ENCODE results near the gene EXOC7. TPM values are rescaled to one million over a fixed set of nuclear protein-coding genes. Genes with fewer than 3 reads are reported as not detected.

The EXOC7 gene
- total RNA-seq, 3 donors from 2014 or later, result 91.0 to 145 (median 142) TPM

DNA sequence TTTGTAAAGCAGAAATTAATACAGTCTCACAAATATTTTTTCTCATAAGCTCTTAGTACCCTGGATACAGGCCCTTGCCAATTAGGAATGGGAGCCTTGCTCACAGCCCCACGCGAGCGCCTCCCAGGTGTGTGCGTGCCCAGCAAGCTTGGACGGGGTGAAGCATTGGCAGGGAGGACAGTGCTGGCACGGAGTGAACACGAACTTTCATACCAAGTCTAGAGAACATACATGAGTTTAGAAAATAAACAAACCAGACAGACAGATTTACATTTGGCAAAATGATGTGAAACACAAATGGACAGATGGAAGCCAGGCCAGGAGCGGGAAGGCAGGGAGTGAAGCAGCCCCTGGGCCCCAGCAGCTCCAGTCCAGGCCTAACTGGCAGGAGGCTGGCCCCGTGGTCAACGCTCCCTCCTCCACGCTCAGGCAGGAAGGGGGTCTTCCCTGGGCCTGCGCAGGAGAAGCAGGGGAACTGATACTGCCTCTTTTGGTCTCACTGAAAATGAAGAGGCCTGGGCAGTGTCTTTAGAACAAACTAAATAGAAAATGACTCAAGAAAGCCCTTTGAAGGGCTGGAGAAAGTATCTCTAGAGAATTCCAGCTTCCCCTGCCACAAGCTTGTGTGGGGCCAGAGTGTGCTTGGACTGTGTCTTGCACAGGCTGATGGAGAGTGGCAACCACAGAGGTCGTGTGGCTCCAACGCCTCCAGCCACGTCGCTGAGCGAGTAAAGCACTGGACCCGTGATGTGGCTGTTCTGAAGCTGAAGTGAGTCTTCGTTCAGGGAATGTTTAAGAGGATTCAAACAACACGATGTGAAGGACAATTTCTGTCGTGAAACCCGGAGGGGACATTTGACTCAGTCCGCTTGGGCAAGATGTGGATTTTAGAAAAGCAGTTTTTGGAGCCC is 47.4 kb upstream of the EXOC7 start:
- intact Hi-C loops (cut with DNase I, micrococcal nuclease), result no loop called here

GRCh38 chr17:76149214-76149613 is 45.6 kb upstream of the EXOC7 start:
- Histone ChIP-seq H3K36me3 (ENCODE audit: low read depth) (no peaks in the 10 kb centered on the region), H3K4me1 (ENCODE audit: low read depth) (no peaks in the 10 kb centered on the region), H3K9me3 (no peaks in the 10 kb centered on the region), H3K4me3 (no peak overlapping the region)
- no peak for TF ChIP-seq CTCF (IDR thresholded peaks at IDR 0.05)
- intact Hi-C loops (cut with DNase I, micrococcal nuclease), result no loop called here
- ATAC-seq, result no peak
- DNase-seq, result no peak

More for the DNA sequence above, 47.4 kb upstream of the EXOC7 start:
- no peaks in the 10 kb centered on the region for H3K36me3 ChIP-seq (ENCODE audit: low read depth)
- no peak for TF ChIP-seq CTCF (IDR thresholded peaks at IDR 0.05)
- H3K4me3 ChIP-seq, result no peak overlapping the region
- ATAC-seq (no peak), DNase-seq (no peak)
- H3K4me1 ChIP-seq (ENCODE audit: low read depth), result peaks cover 2% of the 10 kb centered on the region
- H3K9me3 ChIP-seq, result no peaks in the 10 kb centered on the region

GRCh38 chr17:76148015-76148326 is 44.4 kb upstream of the EXOC7 start:
- TF ChIP-seq CTCF (IDR thresholded peaks at IDR 0.05), result no peak

GRCh38 chr17:76147211-76148014 is 43.8 kb upstream of the EXOC7 start:
- DNase-seq (no peak), ATAC-seq (no peak)
- intact Hi-C loops (cut with DNase I, micrococcal nuclease), result no loop called here
- Histone ChIP-seq H3K9me3 (no peaks in the 10 kb centered on the region), H3K36me3 (ENCODE audit: low read depth) (no peaks in the 10 kb centered on the region), H3K4me1 (ENCODE audit: low read depth) (no peaks in the 10 kb centered on the region), H3K4me3 (no peak overlapping the region)
- TF ChIP-seq CTCF (IDR thresholded peaks at IDR 0.05), result no peak

More at GRCh38 chr17:76148015-76148326, 44.4 kb upstream of the EXOC7 start:
- Histone ChIP-seq H3K4me1 (ENCODE audit: low read depth) (no peaks in the 10 kb centered on the region), H3K4me3 (no peak overlapping the region), H3K9me3 (no peaks in the 10 kb centered on the region), H3K36me3 (ENCODE audit: low read depth) (no peaks in the 10 kb centered on the region)
- DNase-seq (no peak), ATAC-seq (no peak)
- intact Hi-C loops (cut with DNase I, micrococcal nuclease), result no loop called here

DNA sequence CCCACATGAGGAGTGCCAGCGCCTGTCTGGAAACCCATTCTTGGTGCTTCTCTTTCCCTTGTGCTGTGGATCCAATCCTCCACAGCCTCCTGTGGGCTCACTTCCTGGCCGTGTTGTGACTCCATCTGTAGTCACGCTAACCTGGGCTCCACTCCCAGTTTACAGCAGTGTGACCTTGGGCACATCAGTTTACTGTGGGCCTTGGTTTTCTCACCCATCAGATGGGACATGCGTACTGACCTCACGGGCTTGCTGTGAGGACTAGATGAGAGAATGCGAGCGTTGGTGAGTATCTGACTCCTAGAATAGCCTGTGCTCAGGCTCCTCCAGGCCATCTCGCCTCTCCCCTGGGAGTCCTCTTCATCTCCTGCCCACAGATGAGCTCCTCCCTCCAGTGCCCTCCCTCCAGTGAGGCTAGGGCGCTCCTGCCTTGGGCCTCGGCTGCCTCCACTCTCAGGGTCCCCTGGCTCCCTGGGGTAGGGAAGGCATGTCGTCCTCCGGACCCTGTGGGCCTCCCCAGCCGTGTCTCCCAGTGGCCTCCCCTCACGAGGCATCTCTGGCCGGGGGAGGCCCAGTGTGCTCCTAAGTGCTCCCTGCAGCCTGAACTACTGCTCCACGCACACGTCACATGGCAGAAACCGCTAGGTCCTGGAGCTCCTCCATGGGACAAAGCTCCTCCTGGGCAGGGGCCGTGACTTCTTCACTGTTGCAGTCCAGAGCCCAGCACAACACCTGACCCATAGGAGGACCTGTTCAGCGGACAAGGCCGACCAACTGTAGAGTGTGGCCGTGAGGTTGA is 42.7 kb upstream of the EXOC7 start:
- Histone ChIP-seq H3K4me1 (ENCODE audit: low read depth) (peaks cover 3% of the 10 kb centered on the region), H3K4me3 (no peak overlapping the region), H3K9me3 (no peaks in the 10 kb centered on the region), H3K36me3 (ENCODE audit: low read depth) (no peaks in the 10 kb centered on the region)
- no peak for ATAC-seq
- intact Hi-C loops (cut with DNase I, micrococcal nuclease), result no loop called here
- no peak for DNase-seq
- TF ChIP-seq CTCF (IDR thresholded peaks at IDR 0.05), result no peak

Data from mucosa of descending colon (tissue), 3 donors.